HK-2 (cell line): ENCODE data around the gene LIN7A.

Source experiments
- DNase-seq: peaks from one replicate; pipeline ENCODE4 v3.0.0-alpha.2; 2018; ENCODE audit not compliant: unreplicated experiment

LIN7A gene

GRCh38 chr12:80937391-80938238 is at the start of gene LIN7A:
TSS of gene LIN7A (minus strand) at chr12:80937934. CDS start at chr12:80937722, 212 bp downstream.
- DNase-seq, result peak; percentile 52

- DNase-seq, result no peak
Observed at GRCh38 chr12:80986224-80986623, 48.5 kb upstream of the LIN7A start.

- DNase-seq, result no peak
Observed at GRCh38 chr12:80979816-80980215, 42.1 kb upstream of the LIN7A start.

- DNase-seq, result no peak
Observed at GRCh38 chr12:80979251-80979650, 41.5 kb upstream of the LIN7A start.

GRCh38 chr12:80977346-80977745 is 39.6 kb upstream of the LIN7A start:
- no peak for DNase-seq

- DNase-seq, result no peak
Observed at GRCh38 chr12:80968326-80968725, 30.6 kb upstream of the LIN7A start.

GRCh38 chr12:80967565-80967964 is 29.8 kb upstream of the LIN7A start:
- DNase-seq, result no peak

- DNase-seq, result no peak
Observed at GRCh38 chr12:80966001-80966400, 28.3 kb upstream of the LIN7A start.

- DNase-seq, result no peak
Observed at GRCh38 chr12:80958162-80958561, 20.4 kb upstream of the LIN7A start.

- no peak for DNase-seq
Observed at GRCh38 chr12:80954857-80955520, 17.3 kb upstream of the LIN7A start.

GRCh38 chr12:80952443-80952842 is 14.7 kb upstream of the LIN7A start:
- DNase-seq, result no peak

- no peak for DNase-seq
Observed at GRCh38 chr12:80946591-80946990, 8.9 kb upstream of the LIN7A start.

- no peak for DNase-seq
Observed at GRCh38 chr12:80943338-80943737, 5.6 kb upstream of the LIN7A start.

- DNase-seq, result no peak
Observed at GRCh38 chr12:80941916-80942315, 4.2 kb upstream of the LIN7A start.

GRCh38 chr12:80939231-80939950 is 1.7 kb upstream of the LIN7A start:
- no peak for DNase-seq

GRCh38 chr12:80938397-80938796 is 663 bp upstream of the LIN7A start:
- DNase-seq, result no peak

GRCh38 chr12:80936642-80937390 is 918 bp downstream of the LIN7A start:
- peak; percentile 69 for DNase-seq

GRCh38 chr12:80936353-80936641 is 1.4 kb downstream of the LIN7A start:
- DNase-seq, result no peak

- DNase-seq, result no peak
Observed at GRCh38 chr12:80935111-80935510, 2.6 kb downstream of the LIN7A start.

- no peak for DNase-seq
Observed at GRCh38 chr12:80925983-80926382, 11.8 kb downstream of the LIN7A start.

- DNase-seq, result no peak
Observed at GRCh38 chr12:80925237-80925636, 12.5 kb downstream of the LIN7A start.

GRCh38 chr12:80924437-80924836 is 13.3 kb downstream of the LIN7A start:
- DNase-seq, result no peak
